PC-9 (cell line): Measurements from ENCODE around the gene TTC14.

Experiments
- CTCF ChIP-seq: fragments of 200-600 bp; sonication (generic); conservative IDR thresholded peaks from 2 replicates; pipeline ENCODE4 v1.6.1; 2017; ENCODE audit warnings: mixed run types, antibody characterized with exemption, mild to moderate bottlenecking, moderate library complexity
- EZH2 ChIP-seq: fragments of 200-600 bp; sonication (generic); IDR thresholded peaks from 2 replicates; pipeline ENCODE4 v1.8.0; 2017; ENCODE audit warnings: antibody characterized with exemption, low read depth

GRCh38 chr3:180600473-180600872 is 1.5 kb upstream of the TTC14 start:
- no peak for TF ChIP-seq CTCF
- TF ChIP-seq EZH2 = no peak
